ENCODE data around the gene PIK3R6. TPM values are rescaled to one million over a fixed set of nuclear protein-coding genes. Genes with fewer than 3 reads are reported as not detected.

PIK3R6 gene
- polyA plus RNA-seq, 10 donors, result 2.8 to 7.9 (median 4.7) TPM

- DNase-seq, result no peak
Observed at GRCh38 chr17:8753136-8753975, 114.1 kb downstream of the PIK3R6 start.

Other genes with a start within 250 kb of the PIK3R6 start
- 100 to 1,000 TPM in 1 of 10 donors, 10 to 100 TPM in 9; 60.3 to 112 (median 71.4) TPM for gene MYH10, start 236.9 kb downstream of the PIK3R6 start, polyA plus RNA-seq (ENCODE audit: insufficient read length in 10 of 10)
- under 1 TPM in 2 of 10 donors, not detected in 8; 0.19 to 0.68 TPM for gene CCDC42, start 122.8 kb downstream of the PIK3R6 start, polyA plus RNA-seq (ENCODE audit: insufficient read length in 10 of 10)
- gene SPDYE4, start 109.1 kb downstream of the PIK3R6 start, polyA plus RNA-seq (ENCODE audit: insufficient read length in 10 of 10), result under 1 TPM in 1 of 10 donors, not detected in 9; 0.62 TPM
- under 1 TPM; 0.13 to 0.94 (median 0.30) TPM for gene MFSD6L, start 68.3 kb downstream of the PIK3R6 start, polyA plus RNA-seq (ENCODE audit: insufficient read length in 10 of 10)
- 1 to 10 TPM in 8 of 10 donors, under 1 TPM in 2; 0.79 to 5.2 (median 1.6) TPM for gene PIK3R5, start 98.0 kb upstream of the PIK3R6 start, polyA plus RNA-seq (ENCODE audit: insufficient read length in 10 of 10)
- gene NTN1, start 153.8 kb upstream of the PIK3R6 start, polyA plus RNA-seq (ENCODE audit: insufficient read length in 10 of 10), result 10 to 100 TPM in 5 of 10 donors, 1 to 10 TPM in 5; 5.7 to 25.1 (median 9.6) TPM